K562 (cell line): ENCODE data around the gene ZNF506. TPM values are rescaled to one million over a fixed set of nuclear protein-coding genes. Genes with fewer than 3 reads are reported as not detected.

Source experiments
- BHLHE40 ChIP-seq: IDR thresholded peaks from 2 replicates; pipeline ENCODE4 v1.6.1; 2011; ENCODE audit warnings: low read length, improper control_type of control experiment
- E2F4 ChIP-seq: sonication (generic); formaldehyde crosslinking; IDR thresholded peaks from 2 replicates; pipeline ENCODE4 v1.8.0; 2022; ENCODE audit warnings: mild to moderate bottlenecking, low read depth, missing genetic modification reagents
- HEY1 ChIP-seq: fragments of 250-450 bp; sonication (Bioruptor Pico); IDR thresholded peaks from 2 replicates; pipeline ENCODE4 v1.5.0; 2020; ENCODE audit warnings: mild to moderate bottlenecking, moderate library complexity, borderline replicate concordance
- IFI16 ChIP-seq: fragments of 250-450 bp; sonication (Bioruptor Pico); IDR thresholded peaks from 2 replicates; pipeline ENCODE4 v2.1.2; 2022; ENCODE audit warnings: mild to moderate bottlenecking, inconsistent platforms
- MBD1 ChIP-seq: fragments of 250-450 bp; sonication (Bioruptor Pico); IDR thresholded peaks from 2 replicates; pipeline ENCODE4 v1.8.0; 2022; ENCODE audit warnings: inconsistent platforms
- MLLT1 ChIP-seq, 2 experiments: fragments of 450-650 bp; IDR thresholded peaks; 2 replicates each; pipeline ENCODE4 v1.6.1; 2016
- POU5F1 ChIP-seq: fragments of 150-350 bp; IDR thresholded peaks from 2 replicates; pipeline ENCODE4 v1.6.1; 2014; ENCODE audit warnings: borderline replicate concordance, low read length, low read depth, mild to moderate bottlenecking; ENCODE audit not compliant: partially characterized antibody
- RBM14 ChIP-seq: fragments of 200-400 bp; formaldehyde crosslinking; IDR thresholded peaks from 2 replicates; pipeline ENCODE4 v1.6.1; 2018; ENCODE audit warnings: low read depth, mild to moderate bottlenecking, low read length, moderate library complexity, borderline replicate concordance; ENCODE audit not compliant: insufficient read depth
- TAF15 ChIP-seq: fragments of 200-400 bp; formaldehyde crosslinking; IDR thresholded peaks from 2 replicates; pipeline ENCODE4 v1.6.1; 2017; ENCODE audit warnings: mild to moderate bottlenecking, low read depth, low read length, moderate library complexity
- TAF7 ChIP-seq: fragments of 450-650 bp; IDR thresholded peaks from 2 replicates; pipeline ENCODE4 v1.6.1; 2016; ENCODE audit warnings: missing genetic modification characterization, missing compliant biosample characterization
- ZBTB7A ChIP-seq: IDR thresholded peaks from 2 replicates; pipeline ENCODE4 v1.6.1; 2011; ENCODE audit warnings: low read depth, mild to moderate bottlenecking, low read length, moderate library complexity, borderline replicate concordance; ENCODE audit not compliant: control insufficient read depth
- ZNF174 ChIP-seq: fragments of 250-450 bp; sonication (Bioruptor Pico); IDR thresholded peaks from 2 replicates; pipeline ENCODE4 v1.4.0; 2020; ENCODE audit warnings: mild to moderate bottlenecking
- ZNF184 ChIP-seq: sonication (generic); formaldehyde crosslinking; IDR thresholded peaks from 2 replicates; pipeline ENCODE4 v1.5.0; 2020; ENCODE audit warnings: missing genetic modification reagents
- ZNF41 ChIP-seq: fragments of 250-450 bp; sonication (Bioruptor Pico); conservative IDR thresholded peaks from 2 replicates; pipeline ENCODE4 v1.4.0; 2020; ENCODE audit warnings: mild to moderate bottlenecking
- ZNF609 ChIP-seq: sonication (generic); formaldehyde crosslinking; IDR thresholded peaks from 2 replicates; pipeline ENCODE4 v1.8.1; 2023; ENCODE audit warnings: missing genetic modification reagents, mild to moderate bottlenecking, borderline replicate concordance
- polyA plus RNA-seq, 8 experiments: library from polyadenylated mRNA; depleted of rRNA in 4 of 8; stranded (reverse) in 5 of 8; unstranded in 3 of 8; fragments of >200 nt; fragmentation: Nextera tagmentation in 2 of 8; fragmentation: Illumina TruSeq in 1 of 8; extraction: Ambion mirVana in 2 of 8; extraction: Trizol in 1 of 8; gene quantifications; 2 replicates each; pipeline versions ENCODE4 v1.2.1 to v1.2.3, GENCODE V29; 2011 to 2014; ENCODE audit warnings: inconsistent platforms in 1 of 8, missing spikeins in 1 of 8
- total RNA-seq, 7 experiments: library from RNA; depleted of rRNA in 6 of 7; stranded (reverse); fragments of >200 nt in 6 of 7; fragmentation: Illumina TruSeq in 2 of 7; extraction: Trizol in 2 of 7; gene quantifications; 2 replicates each; pipeline versions ENCODE4 v1.2.1 to v1.2.3, GENCODE V29; 2011 to 2021; ENCODE audit warnings: low replicate concordance in 1 of 7

The ZNF506 gene
- total and polyA plus RNA-seq, 9 of the 15 experiments (the other 6 are each of a cell fraction or from before 2014, with no cell fraction given): 0.03 to 0.44 (median 0.14) TPM; not detected in 2

GRCh38 chr19:19865750-19866610, 44.4 kb upstream of the ZNF506 start, which contains the start of gene ZNF253 (continued):
- TF ChIP-seq ZNF609 (CRISPR knock-in tag): no peak
- no peak for TF ChIP-seq TAF15
- TF ChIP-seq TAF7 (tag): peak; percentile 54
- no peak for TF ChIP-seq HEY1 (CRISPR knock-in tag)
- TF ChIP-seq ZNF184: no peak
- TF ChIP-seq POU5F1: no peak
- TF ChIP-seq E2F4: no peak
- no peak for TF ChIP-seq BHLHE40
- TF ChIP-seq ZNF174: no peak
- peak in 1 of 2 experiments; percentile 51; a peak in 1 of 4 replicates for TF ChIP-seq MLLT1 (IDR thresholded peaks at IDR 0.05)
- no peak for TF ChIP-seq ZBTB7A
- no peak for TF ChIP-seq ZNF41
- TF ChIP-seq RBM14: no peak
- no peak for TF ChIP-seq IFI16 (CRISPR knock-in tag)
- TF ChIP-seq MBD1 (CRISPR knock-in tag): no peak
